Activated CD4-positive, alpha-beta T cell treated with anti-CD3 and anti-CD28 coated beads, Interleukin-2, amount 50 U/mL, for 48 hours (primary cell): ENCODE data around the gene DUSP9.

ENCODE experiments used
- DNase-seq, 2 experiments: peaks; one replicate each; pipeline ENCODE4 v3.0.0-alpha.2; 2020

DUSP9 gene

GRCh38 chrX:153637121-153638040 is 9.6 kb upstream of the DUSP9 start:
- no peak for DNase-seq

GRCh38 chrX:153638041-153638371 is 9.0 kb upstream of the DUSP9 start:
- DNase-seq, result no peak

- no peak for DNase-seq
These were observed 8.4 kb upstream of the DUSP9 start for GRCh38 chrX:153638436-153639176.

- DNase-seq, result no peak
These were observed 7.6 kb upstream of the DUSP9 start for GRCh38 chrX:153639177-153640044.

- DNase-seq, result no peak
These were observed 6.8 kb upstream of the DUSP9 start for GRCh38 chrX:153640045-153640686.

GRCh38 chrX:153640736-153641575 is 6.0 kb upstream of the DUSP9 start:
- DNase-seq, result no peak

- no peak for DNase-seq
These were observed 5.4 kb upstream of the DUSP9 start for GRCh38 chrX:153641627-153642026.

- DNase-seq, result no peak
These were observed 4.8 kb upstream of the DUSP9 start for GRCh38 chrX:153642051-153642654.

GRCh38 chrX:153642655-153643430 is 4.2 kb upstream of the DUSP9 start:
- no peak for DNase-seq

GRCh38 chrX:153643431-153644351 is 3.3 kb upstream of the DUSP9 start:
- DNase-seq, result no peak

- no peak for DNase-seq
These were observed 2.5 kb upstream of the DUSP9 start for GRCh38 chrX:153644356-153645125.

GRCh38 chrX:153645151-153645550 is 1.9 kb upstream of the DUSP9 start:
- no peak for DNase-seq

- DNase-seq, result no peak
These were observed 998 bp upstream of the DUSP9 start for GRCh38 chrX:153645921-153646488.

- no peak for DNase-seq
These were observed 706 bp downstream of the DUSP9 start for GRCh38 chrX:153647461-153648357.

- no peak for DNase-seq
These were observed 1.6 kb downstream of the DUSP9 start for GRCh38 chrX:153648358-153649177.
